HepG2 (cell line): Measurements from ENCODE around the gene IMP3.

Source experiments
- CC2D1A ChIP-seq: sonication (generic); formaldehyde crosslinking; IDR thresholded peaks from 2 replicates; pipeline ENCODE4 v1.8.1; 2023; ENCODE audit warnings: mild to moderate bottlenecking, missing genetic modification reagents
- CCAR2 ChIP-seq: fragments of 200-400 bp; formaldehyde crosslinking; optimal IDR thresholded peaks from 2 replicates; pipeline ENCODE3; 2018; ENCODE audit warnings: low read depth, mild to moderate bottlenecking, low read length, moderate library complexity
- FOXM1 ChIP-seq: sonication (generic); formaldehyde crosslinking; IDR thresholded peaks from 2 replicates; pipeline ENCODE4 v1.5.0; 2020; ENCODE audit warnings: missing genetic modification reagents
- HIVEP1 ChIP-seq: sonication (generic); formaldehyde crosslinking; IDR thresholded peaks from 2 replicates; pipeline ENCODE4 v1.4.0; 2020; ENCODE audit warnings: mild to moderate bottlenecking, missing genetic modification reagents
- MNT ChIP-seq: fragments of 450-650 bp; IDR thresholded peaks from 2 replicates; pipeline ENCODE4 v1.6.1; 2016
- POLR2AphosphoS5 ChIP-seq: IDR thresholded peaks from 2 replicates; pipeline ENCODE4 v1.6.1; 2012; ENCODE audit warnings: low read depth, low read length
- SRSF9 ChIP-seq: fragments of 200-400 bp; formaldehyde crosslinking; IDR thresholded peaks from 2 replicates; pipeline ENCODE4 v1.6.1; 2018; ENCODE audit warnings: borderline replicate concordance, mild to moderate bottlenecking, low read depth, low read length; ENCODE audit not compliant: insufficient read depth, poor library complexity, severe bottlenecking
- ZNF232 ChIP-seq: sonication (generic); formaldehyde crosslinking; IDR thresholded peaks from 2 replicates; pipeline ENCODE4 v1.4.0; 2020; ENCODE audit warnings: missing genetic modification reagents, borderline replicate concordance
- ZNF570 ChIP-seq: sonication (generic); formaldehyde crosslinking; IDR thresholded peaks from 2 replicates; pipeline ENCODE4 v1.4.0; 2020; ENCODE audit warnings: mild to moderate bottlenecking, missing genetic modification reagents, borderline replicate concordance
- TF ChIP-seq, protein P1 (sequence below): sonication (generic); formaldehyde crosslinking; IDR thresholded peaks from 2 replicates; pipeline ENCODE4 v1.5.0; 2020; ENCODE audit warnings: mild to moderate bottlenecking, missing genetic modification reagents, moderate library complexity
- TF ChIP-seq, protein P2 (sequence below), 2 experiments: fragments of 450-650 bp in 1 of 2; sonication (generic) in 1 of 2; formaldehyde crosslinking; IDR thresholded peaks; 2 replicates each; pipeline versions ENCODE4 v1.5.0 to v1.8.0; 2020 to 2022; ENCODE audit warnings: mild to moderate bottlenecking in 1 of 2, missing genetic modification reagents in 1 of 2

GRCh38 chr15:75622505-75622904, 17.5 kb downstream of the IMP3 start:
- TF ChIP-seq ZNF570 (CRISPR knock-in tag), result no peak
- no peak for TF ChIP-seq POLR2AphosphoS5
- no peak for TF ChIP-seq FOXM1
- TF ChIP-seq, protein P1, sequence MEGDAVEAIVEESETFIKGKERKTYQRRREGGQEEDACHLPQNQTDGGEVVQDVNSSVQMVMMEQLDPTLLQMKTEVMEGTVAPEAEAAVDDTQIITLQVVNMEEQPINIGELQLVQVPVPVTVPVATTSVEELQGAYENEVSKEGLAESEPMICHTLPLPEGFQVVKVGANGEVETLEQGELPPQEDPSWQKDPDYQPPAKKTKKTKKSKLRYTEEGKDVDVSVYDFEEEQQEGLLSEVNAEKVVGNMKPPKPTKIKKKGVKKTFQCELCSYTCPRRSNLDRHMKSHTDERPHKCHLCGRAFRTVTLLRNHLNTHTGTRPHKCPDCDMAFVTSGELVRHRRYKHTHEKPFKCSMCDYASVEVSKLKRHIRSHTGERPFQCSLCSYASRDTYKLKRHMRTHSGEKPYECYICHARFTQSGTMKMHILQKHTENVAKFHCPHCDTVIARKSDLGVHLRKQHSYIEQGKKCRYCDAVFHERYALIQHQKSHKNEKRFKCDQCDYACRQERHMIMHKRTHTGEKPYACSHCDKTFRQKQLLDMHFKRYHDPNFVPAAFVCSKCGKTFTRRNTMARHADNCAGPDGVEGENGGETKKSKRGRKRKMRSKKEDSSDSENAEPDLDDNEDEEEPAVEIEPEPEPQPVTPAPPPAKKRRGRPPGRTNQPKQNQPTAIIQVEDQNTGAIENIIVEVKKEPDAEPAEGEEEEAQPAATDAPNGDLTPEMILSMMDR (CRISPR knock-in tag), result no peak
- TF ChIP-seq CC2D1A (CRISPR knock-in tag), result no peak
- TF ChIP-seq, protein P2, sequence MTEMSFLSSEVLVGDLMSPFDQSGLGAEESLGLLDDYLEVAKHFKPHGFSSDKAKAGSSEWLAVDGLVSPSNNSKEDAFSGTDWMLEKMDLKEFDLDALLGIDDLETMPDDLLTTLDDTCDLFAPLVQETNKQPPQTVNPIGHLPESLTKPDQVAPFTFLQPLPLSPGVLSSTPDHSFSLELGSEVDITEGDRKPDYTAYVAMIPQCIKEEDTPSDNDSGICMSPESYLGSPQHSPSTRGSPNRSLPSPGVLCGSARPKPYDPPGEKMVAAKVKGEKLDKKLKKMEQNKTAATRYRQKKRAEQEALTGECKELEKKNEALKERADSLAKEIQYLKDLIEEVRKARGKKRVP (CRISPR knock-in tag; IDR thresholded peaks at IDR 0.05), result no peak
- TF ChIP-seq SRSF9, result no peak
- TF ChIP-seq MNT, result no peak
- TF ChIP-seq ZNF232 (CRISPR knock-in tag), result no peak
- no peak for TF ChIP-seq HIVEP1
- TF ChIP-seq CCAR2, result no peak
